ENCODE results near the gene ZNF773.
"Not testable (repeated sequence)": the region's sequence is repeated elsewhere in the genome, so short reads cannot be mapped to it uniquely, and the experiment has no call there.

ZNF773 gene

DNA sequence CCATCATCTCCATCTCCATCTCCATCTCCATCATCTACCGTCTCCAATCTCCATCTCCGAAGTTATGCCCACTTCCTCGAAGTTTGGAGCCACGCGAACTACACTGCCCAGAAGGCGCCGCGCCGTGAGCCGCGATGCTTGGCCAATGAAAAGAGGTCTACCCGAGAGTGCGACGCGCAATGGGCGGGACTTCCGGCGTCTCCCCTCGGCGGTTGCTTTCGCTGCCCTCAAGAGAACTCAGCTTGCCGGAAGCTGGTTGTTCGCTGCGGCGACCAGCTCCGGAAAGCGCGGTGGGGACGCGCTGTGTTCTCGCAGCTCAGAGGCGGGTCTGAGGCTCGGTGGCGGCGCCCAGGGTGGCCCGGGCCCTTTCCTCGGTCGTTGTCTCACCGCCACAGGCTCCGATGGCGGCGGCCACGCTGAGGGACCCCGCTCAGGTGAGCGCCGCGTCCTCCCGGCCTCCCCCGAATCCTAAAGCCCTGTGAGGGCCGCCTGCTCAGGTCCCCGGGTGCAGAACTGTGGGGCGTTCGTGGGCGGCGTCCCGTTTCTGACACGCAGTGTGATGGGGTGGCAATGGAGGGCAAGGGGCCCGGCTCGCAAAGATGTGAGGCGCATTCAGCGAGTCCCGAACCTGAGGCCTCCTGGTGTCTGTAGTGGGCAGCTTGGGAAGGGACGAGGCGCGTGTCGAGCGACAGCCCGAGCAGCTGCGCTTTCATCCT, at the start of gene ZNF773:
ZNF773 (plus strand) TSS at position 259 of the 716 bp plus-strand sequence; CDS start at position 402, 143 bp downstream.
- DNase-seq = peak; percentile 92

DNA sequence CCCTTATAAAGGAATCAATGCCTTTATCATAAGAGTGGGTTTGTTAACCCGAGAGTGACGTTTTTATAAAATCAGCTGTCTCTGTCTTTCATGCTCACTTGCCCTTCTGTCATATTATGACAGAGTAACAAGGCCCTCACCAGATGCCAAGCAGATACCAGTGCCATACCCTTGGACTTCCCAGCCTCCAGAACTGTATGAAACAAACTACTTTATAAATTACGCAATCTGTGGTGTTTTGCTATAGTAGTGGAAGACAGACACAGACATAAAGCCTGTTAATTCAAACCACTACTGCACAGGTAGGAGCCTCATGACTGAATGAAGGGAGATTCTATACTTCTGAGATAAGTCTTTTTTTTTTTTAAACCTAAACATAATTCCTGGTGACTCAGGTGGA, 47.4 kb upstream of the ZNF773 start:
- no peak for DNase-seq

DNA sequence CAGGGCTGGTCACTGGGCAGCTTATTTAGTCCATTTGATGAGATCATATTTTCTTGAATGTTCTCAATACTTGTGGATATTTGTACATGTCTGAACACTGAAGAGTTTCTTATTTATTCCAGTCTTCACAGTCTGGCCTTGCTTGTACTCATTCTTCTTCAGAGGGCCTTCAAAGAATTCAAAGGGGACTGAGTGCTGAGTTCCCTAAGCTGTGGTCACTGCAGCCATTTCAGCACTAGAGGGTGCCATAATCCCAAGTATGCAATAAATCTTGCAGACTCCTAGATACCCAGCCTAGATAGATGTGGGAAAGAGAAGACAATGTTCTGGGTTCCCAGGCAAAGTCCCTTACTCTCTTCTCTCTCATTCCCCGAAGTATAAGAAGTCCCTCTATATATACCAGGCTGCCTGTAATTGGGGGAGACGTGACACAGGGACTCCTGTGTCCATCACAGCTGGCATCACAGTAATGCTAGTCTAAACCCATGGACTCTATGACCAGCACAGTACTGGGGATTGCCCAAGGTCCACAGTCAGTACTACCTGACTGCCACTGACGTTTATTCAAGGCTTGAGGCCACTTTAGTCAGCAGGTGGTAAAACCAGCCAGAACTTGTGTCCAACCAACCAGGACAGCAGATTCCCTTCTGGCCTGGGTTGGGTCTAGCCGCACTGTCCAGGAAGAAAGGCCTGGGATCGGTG, 33.9 kb upstream of the ZNF773 start:
- peak; percentile 21 for DNase-seq

DNA sequence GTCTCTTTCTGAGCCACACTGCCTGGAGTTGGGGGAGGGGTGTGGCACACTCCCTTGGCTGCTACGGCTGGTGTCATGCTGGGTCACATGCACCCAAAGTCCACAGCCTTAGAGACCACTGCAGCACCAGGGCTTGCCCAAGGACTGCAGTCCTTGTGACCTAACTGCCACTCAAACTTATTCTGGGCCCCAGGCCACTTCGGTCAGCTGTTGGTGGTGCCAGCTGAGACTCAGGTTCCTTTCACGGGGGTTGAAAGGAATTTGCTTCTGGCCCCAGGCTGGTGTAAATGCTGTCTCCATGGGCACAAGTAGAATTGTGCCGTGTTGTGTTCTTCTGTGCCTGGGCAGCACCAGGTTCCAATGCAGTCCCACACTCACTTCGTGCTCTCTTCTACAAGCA, 33.2 kb upstream of the ZNF773 start:
- DNase-seq = no peak

DNA sequence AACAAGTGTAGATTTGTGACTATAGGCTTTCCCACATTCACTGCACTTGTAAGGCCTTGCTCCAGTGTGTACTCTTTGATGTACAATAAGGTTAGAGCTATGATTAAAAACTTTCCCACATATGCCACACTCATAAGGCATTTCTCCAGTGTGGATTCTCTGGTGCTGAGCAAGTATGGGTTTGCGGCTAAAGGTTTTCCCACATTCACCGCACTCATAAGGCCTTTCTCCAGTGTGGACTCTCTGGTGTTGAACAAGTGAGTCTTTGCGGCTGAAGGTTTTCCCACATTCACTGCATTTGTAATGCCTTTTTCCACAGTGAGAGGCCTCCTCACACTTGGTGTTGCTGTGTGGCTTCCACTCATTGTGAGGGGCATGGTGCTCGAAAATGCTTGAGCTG, 26.1 kb upstream of the ZNF773 start:
- no peak for DNase-seq

DNA sequence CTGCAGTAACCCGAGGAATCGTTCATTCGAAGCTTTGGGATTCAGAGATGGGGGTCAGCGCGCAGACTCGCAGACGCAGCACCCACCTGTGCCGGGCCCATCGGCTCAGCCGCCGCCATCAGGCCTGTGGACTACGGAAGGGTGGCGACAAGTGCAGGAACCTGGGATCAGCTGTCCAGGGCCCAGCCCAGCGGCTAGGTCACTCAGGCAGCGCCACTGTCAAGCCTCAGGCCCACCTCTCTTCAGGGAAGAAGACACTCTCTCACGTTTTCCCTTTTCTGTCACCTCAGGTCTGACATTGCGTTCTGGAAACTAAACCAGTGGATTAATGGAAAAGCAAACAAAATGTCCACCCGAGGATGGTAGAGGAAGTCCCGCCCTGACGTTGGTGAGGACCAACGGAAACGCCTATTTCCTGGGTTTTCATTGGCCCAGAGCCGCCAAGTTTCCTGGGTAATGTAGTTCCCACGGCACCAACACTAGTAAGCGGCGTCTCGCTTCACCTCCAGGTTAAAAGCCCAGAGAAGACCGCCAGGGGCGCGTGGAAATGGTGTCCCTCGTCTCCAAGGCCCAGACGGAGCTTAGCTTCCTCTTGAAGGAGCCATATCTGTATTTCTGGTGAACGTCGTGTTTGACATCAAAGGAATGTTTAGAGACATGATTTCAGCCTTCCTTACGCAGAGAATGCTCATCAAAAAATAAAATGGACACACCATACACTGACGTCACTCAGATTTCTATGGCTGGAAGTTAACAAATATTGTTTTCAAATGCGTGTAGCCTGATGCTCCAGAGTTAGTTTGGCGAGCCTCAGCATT, 22.3 kb upstream of the ZNF773 start, which contains the start of gene ZNF772:
ZNF772 (minus strand) TSS at position 376 of the 818 bp plus-strand sequence; CDS start at position 119, 257 bp downstream.
- peak; percentile 90 for DNase-seq

DNA sequence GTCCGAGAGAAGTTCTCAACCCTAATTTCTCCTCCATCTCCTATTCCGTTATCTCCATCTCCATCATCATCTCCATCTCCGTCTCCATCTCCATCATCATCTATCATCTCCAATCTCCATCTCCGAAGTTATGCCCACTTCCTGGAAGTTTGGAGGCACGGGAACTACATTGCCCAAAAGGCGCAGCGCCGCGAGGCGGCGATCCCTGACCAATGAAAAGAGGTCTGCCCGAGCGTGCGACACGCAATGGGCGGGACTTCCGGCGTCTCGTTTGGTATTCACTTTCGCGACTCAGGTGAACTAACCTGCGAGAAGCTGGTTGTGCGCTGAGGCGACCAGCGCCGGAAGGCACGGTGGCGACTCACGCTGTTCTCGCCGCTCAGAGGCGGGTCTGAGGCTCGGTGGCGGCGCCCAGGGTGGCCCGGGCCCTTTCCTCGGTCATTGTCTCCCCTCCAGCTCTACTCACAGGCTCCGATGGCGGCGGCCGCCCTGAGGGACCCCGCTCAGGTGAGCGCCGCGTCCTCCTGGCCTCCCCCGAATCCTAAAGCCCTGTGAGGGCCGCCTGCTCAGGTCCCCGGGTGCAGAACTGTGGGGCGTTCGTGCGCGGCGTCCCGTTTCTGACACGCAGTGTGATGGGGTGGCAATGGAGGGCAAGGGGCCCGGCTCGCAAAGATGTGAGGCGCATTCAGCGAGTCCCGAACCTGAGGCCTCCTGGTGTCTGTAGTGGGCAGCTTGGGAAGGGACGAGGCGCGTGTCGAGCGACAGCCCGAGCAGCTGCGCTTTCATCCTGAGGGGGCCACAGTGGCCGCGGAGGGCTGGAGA, 12.1 kb upstream of the ZNF773 start, which contains the start of gene ZNF419:
ZNF419 (plus strand) TSS at position 274 of the 822 bp plus-strand sequence; CDS start at position 475, 201 bp downstream.
- peak; percentile 78 for DNase-seq

DNA sequence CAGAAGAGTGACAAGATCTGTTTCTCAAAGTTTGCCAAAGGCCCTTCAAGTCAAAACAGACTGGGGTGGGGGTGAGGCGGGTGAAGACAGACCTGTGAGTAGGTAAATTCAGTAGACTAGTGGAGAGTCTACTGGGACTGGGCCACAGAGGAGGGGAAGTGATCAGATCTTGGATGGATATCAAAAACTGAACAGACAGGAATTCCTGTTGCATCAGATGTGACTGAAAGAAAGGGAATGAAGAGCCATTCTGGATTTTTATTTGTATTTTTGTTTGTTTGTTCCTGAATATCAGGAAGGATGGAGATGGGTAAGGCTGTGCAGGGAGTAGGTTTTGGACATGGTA, 11.5 kb upstream of the ZNF773 start:
- DNase-seq = peak; percentile 11

DNA sequence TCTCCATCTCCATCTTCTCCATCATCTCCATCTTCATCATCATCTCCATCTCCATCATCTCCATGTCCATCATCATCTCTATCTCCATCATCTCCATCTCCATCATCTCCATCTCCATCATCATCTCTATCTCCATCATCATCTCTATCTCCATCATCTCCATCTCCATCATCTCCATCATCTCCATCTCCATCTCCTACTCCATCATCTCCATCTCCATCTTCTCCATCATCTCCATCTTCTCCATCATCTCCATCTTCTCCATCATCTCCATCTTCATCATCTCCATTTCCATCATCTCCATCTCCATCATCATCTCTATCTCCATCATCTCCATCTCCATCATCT, 432 bp upstream of the ZNF773 start:
- DNase-seq = not testable (repeated sequence)

DNA sequence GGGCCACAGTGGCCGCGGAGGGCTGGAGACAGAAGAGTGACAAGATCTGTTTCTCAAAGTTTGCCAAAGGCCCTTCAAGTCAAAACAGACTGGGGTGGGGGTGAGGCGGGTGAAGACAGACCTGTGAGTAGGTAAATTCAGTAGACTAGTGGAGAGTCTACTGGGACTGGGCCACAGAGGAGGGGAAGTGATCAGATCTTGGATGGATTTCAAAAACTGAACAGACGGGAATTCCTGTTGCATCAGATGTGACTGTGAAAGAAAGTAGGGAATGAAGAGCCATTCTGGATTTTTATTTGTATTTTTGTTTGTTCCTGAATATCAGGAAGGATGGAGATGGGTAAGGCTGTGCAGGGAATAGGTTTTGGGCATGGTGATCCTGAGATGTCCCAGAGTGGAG, 662 bp downstream of the ZNF773 start:
- DNase-seq = peak; percentile 36

DNA sequence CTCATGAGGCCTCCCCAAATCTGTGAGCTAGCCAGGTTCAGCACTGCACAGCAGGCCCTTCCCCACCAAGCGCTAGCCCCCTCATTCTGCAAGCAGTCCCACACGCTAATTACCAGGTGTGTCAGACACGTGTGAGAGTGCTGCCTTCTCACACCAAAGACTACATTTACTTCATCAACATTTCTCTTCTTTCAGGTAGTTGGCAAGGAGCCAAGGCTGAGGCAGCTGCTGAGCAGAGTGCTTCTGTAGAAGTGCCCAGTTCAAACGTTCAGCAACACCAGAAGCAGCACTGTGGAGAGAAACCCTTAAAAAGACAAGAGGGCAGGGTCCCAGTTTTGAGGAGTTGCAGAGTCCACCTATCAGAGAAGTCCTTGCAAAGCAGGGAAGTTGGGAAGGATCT, 6.4 kb downstream of the ZNF773 start:
- DNase-seq = no peak

DNA sequence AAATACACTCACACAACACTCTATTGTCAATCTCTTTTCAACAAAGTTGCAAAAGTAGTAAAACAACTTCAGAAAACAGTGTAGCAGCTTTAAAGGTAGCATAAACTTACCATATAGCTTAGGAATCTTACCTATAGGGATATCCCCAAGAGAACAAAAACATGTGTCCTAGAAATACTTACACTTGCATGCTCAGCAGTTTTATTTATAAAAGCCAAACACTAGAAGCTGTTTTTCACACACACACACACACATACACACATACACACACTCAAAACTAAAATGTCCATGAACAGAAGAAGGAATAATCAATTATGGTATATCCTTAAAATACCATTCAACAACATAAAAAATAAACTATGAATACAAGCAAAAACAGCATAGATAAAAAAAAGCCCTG, 11.7 kb downstream of the ZNF773 start:
- DNase-seq = no peak

DNA sequence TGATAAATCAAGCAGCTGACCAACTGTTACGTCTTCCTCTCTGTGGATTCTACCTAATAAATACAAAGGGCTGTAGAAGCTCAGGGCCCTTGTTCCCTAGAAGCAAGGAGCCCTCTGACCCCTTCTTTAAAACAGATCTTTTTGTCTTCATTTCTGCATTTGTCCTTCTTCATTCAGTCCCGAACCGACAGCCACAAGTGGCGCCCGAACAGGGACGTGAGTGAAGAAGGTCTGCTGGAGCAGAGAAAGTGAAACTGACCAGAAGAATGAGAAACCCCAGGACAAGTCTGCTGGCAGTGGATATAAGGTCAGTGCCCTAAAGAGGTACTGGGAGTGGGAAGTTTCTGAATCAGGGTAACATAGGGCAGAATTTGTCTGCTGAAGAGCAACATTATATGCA, 13.1 kb downstream of the ZNF773 start:
- DNase-seq = no peak

DNA sequence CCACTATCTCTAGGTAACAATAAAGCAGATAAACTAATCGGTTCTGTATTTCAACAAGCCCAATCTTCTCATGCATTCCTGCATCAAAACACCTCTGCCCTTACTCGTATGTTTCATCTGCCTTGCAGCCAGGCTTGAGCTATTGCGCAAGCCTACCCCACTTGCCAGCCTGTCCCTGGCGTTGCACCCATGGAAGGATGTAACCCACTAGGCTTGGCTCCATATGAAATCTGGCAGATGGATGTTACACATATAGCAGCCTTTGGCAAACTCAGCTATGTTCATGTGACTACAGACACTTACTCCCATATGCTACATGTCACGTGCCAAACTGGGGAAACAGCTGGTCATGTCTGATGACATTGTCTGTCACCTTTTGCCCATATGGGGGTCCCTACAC, 15.5 kb downstream of the ZNF773 start:
- no peak for DNase-seq

DNA sequence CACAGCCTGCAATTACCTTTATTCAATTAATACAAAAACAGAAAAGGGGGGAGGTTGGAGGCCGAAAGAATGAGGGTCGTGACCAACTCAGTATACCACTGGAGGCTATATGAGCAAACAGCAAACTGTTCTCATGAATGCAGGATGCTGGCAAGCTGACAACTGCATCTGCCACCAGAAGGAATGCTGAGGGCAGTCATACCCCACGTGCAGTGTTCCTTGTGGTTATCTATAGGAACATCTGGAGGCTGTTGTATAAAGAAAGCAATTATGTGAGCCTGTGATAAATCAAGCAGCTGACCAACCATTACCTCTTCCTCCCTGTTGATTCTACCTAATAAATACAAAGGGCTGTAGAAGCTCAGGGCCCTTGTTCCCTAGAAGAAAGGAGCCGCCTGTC, 18.3 kb downstream of the ZNF773 start:
- not testable (repeated sequence) for DNase-seq

DNA sequence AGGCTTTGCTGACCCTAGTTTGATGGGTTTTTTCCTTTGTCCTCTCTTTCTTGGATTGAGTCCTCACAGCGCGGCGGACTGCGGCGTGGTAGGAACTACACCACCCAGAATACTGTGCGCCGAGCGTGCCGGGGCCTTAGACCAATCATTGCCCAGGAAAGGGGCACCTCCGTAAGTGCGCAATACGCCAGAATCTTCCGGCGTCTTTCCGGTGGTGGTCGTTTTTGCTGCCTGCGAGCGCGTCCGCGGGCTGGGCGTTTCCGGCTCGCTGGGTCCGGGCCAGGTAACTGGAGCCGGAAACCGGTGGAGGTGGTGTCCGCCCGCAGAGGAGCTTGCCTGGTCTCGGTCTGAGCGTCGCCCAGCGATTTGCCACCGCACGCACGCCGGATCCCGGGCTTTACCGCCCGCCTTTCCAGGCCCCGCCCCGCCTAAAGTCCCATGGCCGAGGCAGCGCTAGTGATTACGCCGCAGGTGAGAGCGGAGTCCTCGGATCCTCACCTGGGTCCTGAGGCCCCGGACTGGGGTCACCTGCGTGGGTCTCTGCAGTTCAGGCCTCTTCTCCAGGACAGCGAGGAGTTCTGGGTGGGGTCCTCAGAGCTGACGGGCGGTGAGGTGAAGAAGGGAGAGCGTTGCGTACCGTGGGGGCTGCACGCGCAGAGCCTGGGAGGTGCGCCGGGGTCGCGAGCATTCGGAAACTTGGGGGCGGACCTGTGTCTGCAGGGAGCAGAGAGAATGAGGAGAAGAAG, 27.6 kb downstream of the ZNF773 start, which contains the start of gene ZNF549:
ZNF549 (plus strand) TSS at position 221 of the 746 bp plus-strand sequence; CDS start at position 439, 218 bp downstream.
- peak; percentile 41 for DNase-seq

DNA sequence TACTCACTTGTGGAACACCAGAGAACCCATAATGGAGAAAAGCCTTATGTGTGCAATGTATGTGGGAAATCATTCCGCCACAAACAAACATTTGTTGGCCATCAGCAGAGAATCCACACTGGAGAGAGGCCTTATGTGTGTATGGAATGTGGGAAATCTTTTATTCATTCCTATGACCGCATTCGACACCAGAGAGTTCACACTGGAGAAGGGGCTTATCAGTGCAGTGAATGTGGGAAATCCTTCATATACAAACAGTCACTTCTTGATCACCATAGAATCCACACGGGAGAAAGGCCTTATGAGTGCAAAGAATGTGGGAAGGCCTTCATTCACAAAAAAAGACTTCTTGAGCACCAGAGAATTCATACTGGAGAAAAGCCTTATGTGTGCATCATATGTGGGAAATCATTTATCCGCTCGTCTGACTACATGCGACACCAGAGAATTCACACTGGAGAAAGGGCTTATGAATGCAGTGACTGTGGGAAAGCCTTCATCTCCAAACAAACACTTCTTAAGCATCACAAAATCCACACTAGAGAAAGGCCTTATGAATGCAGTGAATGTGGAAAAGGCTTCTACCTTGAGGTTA, 38.3 kb downstream of the ZNF773 start:
- no peak for DNase-seq

DNA sequence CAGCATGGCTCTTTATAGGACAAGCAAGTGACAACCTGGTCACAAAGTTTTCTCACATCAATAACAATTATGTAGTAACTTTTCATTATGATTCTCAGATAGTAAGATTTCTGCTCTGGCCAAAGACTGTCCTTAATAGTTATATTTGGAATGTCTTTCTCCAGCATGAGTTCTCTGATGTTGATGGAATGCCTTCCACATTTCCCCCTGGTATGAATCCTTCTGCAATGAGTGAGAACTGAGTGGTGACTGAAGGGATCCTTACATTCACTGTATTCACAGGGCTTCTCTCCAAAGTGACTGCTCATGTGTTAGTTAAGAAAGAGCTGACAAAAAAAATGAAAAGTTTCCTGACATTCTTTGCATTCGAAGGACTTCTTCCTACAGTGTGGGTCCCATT, 46.8 kb downstream of the ZNF773 start:
- no peak for DNase-seq

DNA sequence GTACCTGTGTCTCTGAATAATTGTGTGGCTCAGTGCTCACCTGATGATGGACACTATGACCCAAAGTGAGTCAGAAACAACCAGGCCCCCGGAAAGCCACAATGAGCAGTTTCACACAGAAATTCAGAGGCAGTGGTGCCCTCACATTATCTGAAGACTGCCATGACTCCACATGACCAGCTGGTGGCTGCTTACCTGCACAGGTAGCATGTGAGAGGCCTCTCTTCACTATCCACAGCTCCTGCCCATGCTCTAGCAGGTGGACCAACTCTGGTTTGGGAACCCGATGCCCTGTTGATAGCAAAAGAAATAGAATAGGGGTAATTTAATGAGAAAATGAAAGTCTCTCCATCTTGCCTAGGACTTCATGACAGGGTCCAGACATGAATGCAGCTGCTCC, 52.7 kb downstream of the ZNF773 start:
- no peak for DNase-seq

DNA sequence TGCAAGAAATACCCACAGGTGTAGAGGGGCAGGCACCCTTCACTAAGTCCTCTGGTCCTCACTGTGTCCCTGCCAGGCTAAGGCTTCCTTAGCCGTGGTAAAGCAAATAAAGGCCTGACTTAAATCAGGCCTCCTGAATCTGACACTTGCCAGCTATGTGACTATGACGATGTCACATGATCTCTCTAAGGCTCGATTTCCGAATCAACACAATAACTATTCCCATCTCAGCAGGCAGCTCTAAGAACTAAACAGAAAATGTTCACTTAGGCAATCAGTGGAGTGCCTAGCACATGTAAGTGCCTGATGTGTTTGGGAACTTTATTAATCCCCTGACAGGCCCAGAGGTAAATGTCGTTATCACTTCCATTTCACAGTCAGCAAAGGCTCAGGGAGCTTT, 57.9 kb downstream of the ZNF773 start:
- no peak for DNase-seq
